ENCODE results near the gene ST7. TPM values are rescaled to one million over a fixed set of nuclear protein-coding genes. Genes with fewer than 3 reads are reported as not detected.

The ST7 gene
- total and polyA plus RNA-seq, 2 of the 8 experiments (the other 6 are each of a cell fraction or from before 2014, with no cell fraction given): 16.3 to 18.0 TPM

DNA sequence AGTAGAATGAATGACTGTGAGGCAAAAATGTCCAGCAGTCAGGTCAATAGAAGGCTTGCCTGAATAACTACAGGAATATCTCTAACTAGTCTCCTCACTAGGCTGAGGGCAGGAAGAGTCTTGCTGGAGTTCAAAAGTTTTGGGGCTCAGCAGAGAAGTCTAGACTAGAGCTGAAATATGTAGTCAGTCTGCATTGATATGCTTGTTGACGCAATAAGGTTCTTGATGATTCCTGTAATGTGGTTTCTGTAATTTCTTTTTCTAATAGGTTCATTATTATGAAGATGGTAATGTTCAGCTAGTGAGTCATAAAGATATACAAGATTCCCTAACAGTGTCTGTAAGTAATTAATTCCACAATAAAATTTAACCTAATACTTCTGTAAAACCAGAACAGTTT lies 41.5 kb upstream of the ST7 start:
- FAIRE-seq (no peak), DNase-seq (ENCODE audit: low read depth in 1 of 2, low spot score in 2 of 2) (no peak)
- no peak overlapping the region for H3K27ac ChIP-seq (ENCODE audit: low read depth, low read length)

More for the DNA sequence above, 41.5 kb upstream of the ST7 start:
- Histone ChIP-seq H3K56ac (replicated peaks; ENCODE audit: insufficient read length, low read depth, low read length) (no peak overlapping the region), H4K5ac (ENCODE audit: insufficient read length, low read depth, low read length) (no peak overlapping the region), H2BK12ac (ENCODE audit: low read depth, low read length) (no peak overlapping the region), H3K18ac (ENCODE audit: extremely low read depth, low read length) (no peak overlapping the region), H4K8ac (ENCODE audit: extremely low read depth, insufficient read depth, low read length) (no peak overlapping the region), H2BK20ac (ENCODE audit: low read length) (no peak overlapping the region), H3K23me2 (ENCODE audit: low read depth, low read length) (no peaks in the 10 kb centered on the region), H4K91ac (replicated peaks; ENCODE audit: insufficient read length, low read length) (no peak overlapping the region), H3K4ac (replicated peaks; ENCODE audit: insufficient read length, low read depth, low read length) (no peak overlapping the region), H2AK5ac (ENCODE audit: low read depth, low read length) (no peak overlapping the region), H2AFZ (ENCODE audit: low read length) (no peak overlapping the region), H4K20me1 (replicated peaks in 1 of 2; ENCODE audit: control insufficient read depth in 1 of 2, insufficient read depth in 2 of 2, low read length in 2 of 2) (no peaks in the 10 kb centered on the region), H2BK15ac (ENCODE audit: low read length) (no peak overlapping the region), H2BK5ac (ENCODE audit: low read depth, low read length) (no peak overlapping the region), H3K14ac (ENCODE audit: insufficient read length) (no peak overlapping the region), H2BK120ac (replicated peaks; ENCODE audit: low read depth, low read length) (no peak overlapping the region), H3K27me3 (replicated peaks in 1 of 4; ENCODE audit: control insufficient read depth in 3 of 4, extremely low read depth in 1 of 4, insufficient read depth in 3 of 4, low read length in 3 of 4) (no peaks in the 10 kb centered on the region), H3K4me2 (ENCODE audit: insufficient read depth in 1 of 2, low read depth in 2 of 2, low read length in 2 of 2) (no peak overlapping the region), H3K23ac (ENCODE audit: insufficient read length) (no peak overlapping the region), H3K79me1 (ENCODE audit: low read depth, low read length) (no peaks in the 10 kb centered on the region), H3K36me3 (ENCODE audit: control insufficient read depth in 2 of 4, insufficient read depth in 4 of 4, low read length in 3 of 4) (peaks cover 0 to 62% (median 26%) of the 10 kb centered on the region in 4 experiments; a peak in 6 of 8 replicates), H3K9ac (replicated peaks in 1 of 4; ENCODE audit: extremely low read depth in 1 of 4, low read depth in 3 of 4, low read length in 3 of 4) (no peak overlapping the region), H3K79me2 (ENCODE audit: control insufficient read depth in 1 of 2, insufficient read depth in 2 of 2, low read length in 2 of 2) (peaks cover 0 to 4% of the 10 kb centered on the region in 2 experiments; a peak in 1 of 4 replicates), H3K4me3 (ENCODE audit: extremely low read depth in 1 of 4, insufficient read depth in 2 of 4, low read depth in 3 of 4, low read length in 4 of 4) (no peak overlapping the region), H3K9me3 (ENCODE audit: insufficient read depth in 2 of 2, low read depth in 1 of 2, low read length in 1 of 2) (no peaks in the 10 kb centered on the region), H3K4me1 (replicated peaks in 1 of 4; ENCODE audit: control insufficient read depth in 3 of 4, insufficient read depth in 4 of 4, low read length in 3 of 4) (no peaks in the 10 kb centered on the region)
- TF ChIP-seq NRF1 (IDR thresholded peaks at IDR 0.05; ENCODE audit: low read depth, low read length) (no peak), MAFK (IDR thresholded peaks at IDR 0.05; ENCODE audit: low read depth, low read length) (no peak), KDM4A (IDR thresholded peaks at IDR 0.05; ENCODE audit: low read depth, low read length, severe bottlenecking) (no peak), GTF2F1 (IDR thresholded peaks at IDR 0.05; ENCODE audit: borderline replicate concordance, low read depth, low read length) (no peak), RFX5 (IDR thresholded peaks at IDR 0.05; ENCODE audit: borderline replicate concordance, low read depth, low read length) (no peak), SP2 (IDR thresholded peaks at IDR 0.05; ENCODE audit: low read length) (no peak), CREB1 (IDR thresholded peaks at IDR 0.05) (no peak), SAP30 (IDR thresholded peaks at IDR 0.05; ENCODE audit: insufficient read depth, insufficient replicate concordance, low read length) (no peak), TEAD4 (IDR thresholded peaks at IDR 0.05; ENCODE audit: low read depth, low read length) (no peak)
- TF ChIP-seq, protein P1, sequence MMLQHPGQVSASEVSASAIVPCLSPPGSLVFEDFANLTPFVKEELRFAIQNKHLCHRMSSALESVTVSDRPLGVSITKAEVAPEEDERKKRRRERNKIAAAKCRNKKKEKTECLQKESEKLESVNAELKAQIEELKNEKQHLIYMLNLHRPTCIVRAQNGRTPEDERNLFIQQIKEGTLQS (IDR thresholded peaks at IDR 0.05; ENCODE audit: insufficient read depth, low read depth, low read length): no peak
- TF ChIP-seq, protein P2, sequence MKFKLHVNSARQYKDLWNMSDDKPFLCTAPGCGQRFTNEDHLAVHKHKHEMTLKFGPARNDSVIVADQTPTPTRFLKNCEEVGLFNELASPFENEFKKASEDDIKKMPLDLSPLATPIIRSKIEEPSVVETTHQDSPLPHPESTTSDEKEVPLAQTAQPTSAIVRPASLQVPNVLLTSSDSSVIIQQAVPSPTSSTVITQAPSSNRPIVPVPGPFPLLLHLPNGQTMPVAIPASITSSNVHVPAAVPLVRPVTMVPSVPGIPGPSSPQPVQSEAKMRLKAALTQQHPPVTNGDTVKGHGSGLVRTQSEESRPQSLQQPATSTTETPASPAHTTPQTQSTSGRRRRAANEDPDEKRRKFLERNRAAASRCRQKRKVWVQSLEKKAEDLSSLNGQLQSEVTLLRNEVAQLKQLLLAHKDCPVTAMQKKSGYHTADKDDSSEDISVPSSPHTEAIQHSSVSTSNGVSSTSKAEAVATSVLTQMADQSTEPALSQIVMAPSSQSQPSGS (IDR thresholded peaks at IDR 0.05; ENCODE audit: low read length): no peak
- WGBS, 2 experiments (ENCODE audit: extremely low coverage in 1 of 2, insufficient coverage in 1 of 2, insufficient read length in 1 of 2, insufficient replicate concordance in 2 of 2, low coverage in 1 of 2, low lambda C conversion rate in 2 of 2, missing lambda C conversion rate in 1 of 2): 100% methylated on average over 1 of the region's 1 CpG; no CpG with 5 or more reads in 1 of the 2 experiments
- ChIA-PET POLR2A (ENCODE audit: partially characterized antibody) (interaction anchor here (1.7 kb wide), 1 partner anchor 9 kb away, joined by 6 read pairs; no protein-coding TSS in a partner anchor), CTCF (ENCODE audit: partially characterized antibody) (interaction anchor here (0.6 kb wide), 1 partner anchor 23 kb away, joined by 3 read pairs; no protein-coding TSS in a partner anchor)

All from H1 (cell line).